Activated gamma-delta T cell treated with anti-CD3 and anti-CD28 coated beads, Interleukin-2, amount 50 U/mL, for 16 hours (primary cell): Measurements from ENCODE around the gene CMIP.

Experiments
- DNase-seq: peaks from one replicate; pipeline ENCODE4 v3.0.0-alpha.2; 2020; ENCODE audit warnings: low read depth

Gene CMIP

GRCh38 chr16:81462683-81463082 is 18.1 kb downstream of the CMIP start:
- DNase-seq, result no peak

GRCh38 chr16:81463296-81463890 is 18.8 kb downstream of the CMIP start:
- DNase-seq, result no peak

GRCh38 chr16:81464279-81464678 is 19.7 kb downstream of the CMIP start:
- DNase-seq, result no peak

GRCh38 chr16:81465375-81465943 is 20.9 kb downstream of the CMIP start:
- no peak for DNase-seq

- no peak for DNase-seq
These were observed 21.9 kb downstream of the CMIP start for GRCh38 chr16:81466356-81466980.

- no peak for DNase-seq
These were observed 22.5 kb downstream of the CMIP start for GRCh38 chr16:81467072-81467471.

- no peak for DNase-seq
These were observed 23.2 kb downstream of the CMIP start for GRCh38 chr16:81467815-81468214.

GRCh38 chr16:81468269-81468902 is 23.8 kb downstream of the CMIP start:
- DNase-seq, result no peak

GRCh38 chr16:81469183-81469677 is 24.6 kb downstream of the CMIP start:
- DNase-seq, result no peak

GRCh38 chr16:81469710-81470535 is 25.3 kb downstream of the CMIP start:
- DNase-seq, result no peak

- DNase-seq, result no peak
These were observed 26.4 kb downstream of the CMIP start for GRCh38 chr16:81470796-81471636.

- no peak for DNase-seq
These were observed 27.3 kb downstream of the CMIP start for GRCh38 chr16:81471882-81472281.

- no peak for DNase-seq
These were observed 27.8 kb downstream of the CMIP start for GRCh38 chr16:81472391-81472790.

- no peak for DNase-seq
These were observed 28.5 kb downstream of the CMIP start for GRCh38 chr16:81473066-81473488.

- no peak for DNase-seq
These were observed 28.9 kb downstream of the CMIP start for GRCh38 chr16:81473558-81473957.

GRCh38 chr16:81473969-81474959 is 29.7 kb downstream of the CMIP start:
- DNase-seq, result no peak

- no peak for DNase-seq
These were observed 33.4 kb downstream of the CMIP start for GRCh38 chr16:81477697-81478693.

- no peak for DNase-seq
These were observed 34.4 kb downstream of the CMIP start for GRCh38 chr16:81478876-81479511.
